ENCODE measurements around the gene EEF1AKMT4.

Gene EEF1AKMT4

GRCh38 chr3:184249412-184250166, at the start of gene EEF1AKMT4:
TSS of gene EEF1AKMT4 (plus strand) at chr3:184249672. CDS start at chr3:184249695, 23 bp downstream.
- peak; percentile 98 for DNase-seq

- DNase-seq, result no peak
Measured at GRCh38 chr3:184200825-184201224, 48.6 kb upstream of the EEF1AKMT4 start.

GRCh38 chr3:184203526-184203925, 45.9 kb upstream of the EEF1AKMT4 start:
- DNase-seq, result no peak

GRCh38 chr3:184209146-184209923, 40.1 kb upstream of the EEF1AKMT4 start:
- no peak for DNase-seq

- no peak for DNase-seq
Measured at GRCh38 chr3:184211297-184211696, 38.2 kb upstream of the EEF1AKMT4 start.

GRCh38 chr3:184211718-184212117, 37.8 kb upstream of the EEF1AKMT4 start:
- DNase-seq, result no peak

GRCh38 chr3:184218814-184219213, 30.7 kb upstream of the EEF1AKMT4 start:
- no peak for DNase-seq

- DNase-seq, result no peak
Measured at GRCh38 chr3:184222521-184222920, 27.0 kb upstream of the EEF1AKMT4 start.

- no peak for DNase-seq
Measured at GRCh38 chr3:184223946-184224345, 25.5 kb upstream of the EEF1AKMT4 start.

- peak; percentile 68 for DNase-seq
Measured at GRCh38 chr3:184227481-184227935, 22.0 kb upstream of the EEF1AKMT4 start.

- no peak for DNase-seq
Measured at GRCh38 chr3:184228376-184229137, 20.9 kb upstream of the EEF1AKMT4 start.

GRCh38 chr3:184229394-184230080, 19.9 kb upstream of the EEF1AKMT4 start, which contains the start of gene VWA5B2:
TSS of gene VWA5B2 (plus strand) at chr3:184229585. CDS start at chr3:184230529, 944 bp downstream.
- DNase-seq, result peak; percentile 81

- DNase-seq, result peak; percentile 21
Measured at GRCh38 chr3:184230081-184230602, 19.3 kb upstream of the EEF1AKMT4 start.

- DNase-seq, result peak; percentile 27
Measured at GRCh38 chr3:184230603-184231528, 18.6 kb upstream of the EEF1AKMT4 start.

- DNase-seq, result no peak
Measured at GRCh38 chr3:184231671-184232070, 17.8 kb upstream of the EEF1AKMT4 start.

GRCh38 chr3:184233127-184233843, 16.2 kb upstream of the EEF1AKMT4 start:
- DNase-seq, result no peak

- DNase-seq, result no peak
Measured at GRCh38 chr3:184234224-184234623, 15.2 kb upstream of the EEF1AKMT4 start.

- DNase-seq, result no peak
Measured at GRCh38 chr3:184234671-184235380, 14.6 kb upstream of the EEF1AKMT4 start.

GRCh38 chr3:184235381-184236032, 14.0 kb upstream of the EEF1AKMT4 start:
- DNase-seq, result no peak

Data from stimulated activated CD4-positive, alpha-beta T cell treated with anti-CD3 and anti-CD28 coated beads, Interleukin-15, amount 100 ng/mL, for 24 hours (primary cell).